Superior temporal gyrus (tissue), 1 donor: Measurements from ENCODE around the gene WDHD1.
"Not testable (repeated sequence)": the region's sequence is repeated elsewhere in the genome, so short reads cannot be mapped to it uniquely, and the experiment has no call there.

Source experiments
- DNase-seq: peaks from one replicate; pipeline ENCODE4 v3.0.0-alpha.2; 2016; ENCODE audit errors: extremely low spot score

Gene WDHD1

DNA sequence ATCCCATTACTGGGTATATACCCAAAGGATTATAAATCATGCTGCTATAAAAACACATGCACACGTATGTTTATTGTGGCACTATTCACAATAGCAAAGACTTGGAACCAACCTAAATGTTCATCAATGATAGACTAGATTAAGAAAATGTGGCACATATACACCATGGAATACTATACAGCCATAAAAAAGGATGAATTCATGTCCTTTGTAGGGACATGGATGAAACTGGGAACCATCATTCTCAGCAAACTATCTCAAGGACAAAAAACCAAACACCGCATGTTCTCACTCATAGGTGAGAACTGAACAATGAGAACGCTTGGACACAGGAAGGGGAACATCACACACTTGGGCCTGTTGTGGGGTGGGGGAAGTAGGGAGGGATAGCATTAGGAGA, 73.3 kb downstream of the WDHD1 start:
- not testable (repeated sequence) for DNase-seq

DNA sequence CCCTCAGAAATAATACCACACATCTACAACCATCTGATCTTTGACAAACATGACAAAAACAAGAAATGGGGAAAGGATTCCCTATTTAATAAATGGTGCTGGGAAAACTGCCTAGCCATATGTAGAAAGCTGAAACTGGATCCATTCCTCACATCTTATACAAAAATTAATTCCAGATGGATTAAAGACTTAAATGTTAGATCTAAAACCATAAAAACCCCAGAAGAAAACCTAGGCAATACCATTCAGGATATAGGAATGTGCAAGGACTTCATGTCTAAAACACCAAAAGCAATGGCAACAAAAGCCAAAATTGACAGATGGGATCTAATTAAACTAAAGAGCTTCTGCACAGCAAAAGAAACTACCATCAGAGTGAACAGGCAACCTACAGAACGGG, 74.1 kb downstream of the WDHD1 start:
- DNase-seq = not testable (repeated sequence)

GRCh38 chr14:54947230-54947629, 79.7 kb downstream of the WDHD1 start:
- no peak for DNase-seq

DNA sequence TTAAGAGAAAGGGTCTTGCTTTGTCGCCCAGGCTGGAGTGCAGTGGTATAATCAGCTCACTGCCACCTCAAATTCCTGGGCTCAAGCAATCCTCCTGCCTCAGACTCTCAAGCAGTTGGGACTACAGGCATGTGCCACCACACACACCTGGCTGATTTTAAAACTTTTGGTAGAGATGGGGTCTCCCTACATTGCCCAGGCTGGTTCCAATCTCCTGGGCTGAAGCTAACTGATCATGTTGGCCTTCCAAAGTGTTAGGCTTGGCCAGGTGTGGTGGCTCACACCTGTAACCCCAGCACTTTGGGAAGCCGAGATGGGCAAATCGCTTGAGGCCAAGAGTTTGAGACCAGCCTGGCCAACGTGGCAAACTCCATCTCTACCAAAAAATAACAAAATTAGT, 80.4 kb downstream of the WDHD1 start:
- DNase-seq = no peak

GRCh38 chr14:54944737-54945391, 82.0 kb downstream of the WDHD1 start:
- DNase-seq = no peak

GRCh38 chr14:54942913-54943312, 84.0 kb downstream of the WDHD1 start:
- DNase-seq = no peak

DNA sequence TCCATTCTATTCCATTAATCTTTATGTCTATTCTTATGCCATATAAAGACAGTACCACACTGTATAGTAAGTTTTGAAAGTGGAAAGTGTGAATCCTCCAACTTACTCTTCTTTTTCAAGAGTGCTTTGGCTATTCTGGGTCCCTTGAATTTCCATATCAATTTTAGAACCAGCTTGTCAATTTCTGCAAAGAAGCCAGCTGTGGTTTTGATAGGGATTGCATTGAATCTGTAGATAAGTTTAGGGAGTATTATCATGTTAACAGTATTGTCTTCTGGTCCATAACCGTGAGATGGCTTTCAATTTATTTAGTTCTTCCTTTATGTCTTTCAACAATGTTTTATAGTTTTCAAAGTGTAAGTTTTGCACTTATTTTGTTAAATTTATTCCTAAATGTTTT, 90.1 kb downstream of the WDHD1 start:
- no peak for DNase-seq

- no peak for DNase-seq
These were observed 90.9 kb downstream of the WDHD1 start for GRCh38 chr14:54935958-54936357.

DNA sequence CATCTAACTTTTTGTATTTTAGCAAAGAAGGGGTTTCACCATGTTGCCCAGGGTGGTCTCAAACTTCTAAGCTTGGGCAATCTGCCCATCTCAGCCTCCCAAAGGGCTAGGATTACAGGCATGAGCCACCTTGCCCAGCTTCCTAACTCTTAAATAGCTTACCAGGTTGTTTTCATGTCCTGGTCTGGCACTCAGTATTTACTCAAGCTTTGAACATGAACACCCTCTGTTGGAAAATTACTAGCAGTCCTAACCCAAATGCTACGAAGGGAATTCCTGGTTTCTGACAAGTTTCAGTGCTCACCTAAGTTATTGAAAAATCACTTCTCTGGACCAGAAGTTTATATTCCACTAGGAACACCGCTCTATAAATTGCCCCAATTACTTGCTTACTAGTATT, 91.8 kb downstream of the WDHD1 start:
- DNase-seq = no peak

DNA sequence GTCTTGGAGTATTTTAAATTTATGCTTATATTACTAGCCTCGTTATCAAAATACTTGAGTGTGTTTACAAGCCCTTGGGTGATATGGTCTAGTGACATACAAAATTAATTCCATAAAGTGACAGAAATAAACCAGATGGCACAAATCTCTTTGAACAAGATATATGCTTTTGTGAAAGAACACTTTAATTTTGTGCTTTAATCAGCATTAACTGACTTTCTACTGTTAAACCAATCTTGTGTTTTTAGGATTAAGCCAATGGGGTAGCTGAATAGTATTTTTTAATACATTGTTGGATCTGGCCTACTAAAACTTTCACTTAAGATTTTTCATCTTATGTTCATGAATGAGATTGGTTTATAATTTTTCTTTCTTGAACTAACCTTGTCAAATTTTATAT, 93.9 kb downstream of the WDHD1 start:
- no peak for DNase-seq

DNA sequence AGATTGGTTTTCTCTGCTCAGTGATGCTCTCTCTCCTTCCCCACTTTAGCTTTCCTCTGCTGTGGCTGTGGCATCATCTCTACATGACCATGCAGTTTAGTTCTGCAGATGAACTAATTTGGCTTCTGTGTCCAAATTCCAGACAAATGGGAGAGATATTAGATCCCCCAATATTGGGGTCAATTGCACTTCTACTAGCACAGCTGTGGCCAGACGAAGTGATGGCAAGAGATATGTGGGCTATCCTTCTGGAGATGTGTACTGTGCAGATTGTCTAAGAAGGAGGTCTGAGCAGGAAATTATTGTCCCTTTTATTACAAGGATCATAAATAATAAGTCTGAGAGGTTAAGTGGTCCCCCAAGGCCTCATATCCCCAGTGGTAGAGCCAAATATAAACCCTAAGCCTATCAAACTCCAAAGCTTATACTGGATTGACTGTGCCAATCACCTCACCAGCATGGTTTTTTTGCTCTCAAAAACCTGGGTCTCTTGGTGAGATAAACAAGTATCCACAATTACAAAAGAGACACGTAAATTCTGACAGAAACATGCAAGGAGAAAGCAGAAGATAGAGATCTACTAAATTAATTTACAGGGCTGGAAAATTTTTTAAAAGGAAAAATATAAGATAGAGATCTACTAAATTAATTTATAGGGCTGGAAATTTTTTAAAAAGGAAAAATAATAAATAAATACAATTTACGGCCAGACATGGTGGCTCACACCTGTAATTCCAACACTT, 95.1 kb downstream of the WDHD1 start:
- no peak for DNase-seq

DNA sequence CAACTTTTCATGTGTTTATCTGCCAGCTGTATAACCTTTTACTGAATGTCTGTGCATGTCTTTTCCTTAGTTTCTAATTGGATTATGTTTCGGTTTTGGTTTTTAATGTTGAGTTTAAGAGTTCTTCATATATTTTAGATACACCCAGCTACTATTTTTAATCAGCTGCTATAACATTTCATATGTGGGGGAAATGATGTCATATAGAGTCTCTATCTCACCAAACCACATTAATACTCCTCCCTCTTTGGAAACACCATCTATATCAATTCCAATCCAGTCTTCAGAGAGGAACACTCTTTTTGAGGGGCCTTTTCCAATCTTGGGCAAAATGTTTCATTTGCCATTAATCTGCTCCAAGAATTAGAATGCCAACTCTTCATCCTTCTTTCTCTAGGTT, 95.8 kb downstream of the WDHD1 start:
- DNase-seq = no peak

DNA sequence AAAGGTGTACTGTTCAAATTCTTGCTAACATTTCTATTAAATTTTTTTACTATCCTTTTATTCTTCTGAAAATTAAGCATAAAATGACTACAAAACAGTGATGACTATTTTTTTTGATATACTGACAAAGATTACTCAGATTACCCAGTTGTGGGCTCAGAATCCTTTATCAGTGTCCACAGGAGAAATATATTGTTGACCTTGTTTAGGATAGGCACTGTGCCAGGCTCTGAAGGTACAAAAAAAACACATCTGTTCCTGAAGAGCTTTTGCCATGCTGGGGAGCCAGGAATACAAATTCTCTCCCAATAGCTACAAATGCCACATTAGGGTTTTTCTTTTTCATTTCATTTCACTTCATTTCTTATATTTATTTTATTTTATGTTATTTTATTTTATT, 97.3 kb downstream of the WDHD1 start:
- DNase-seq = no peak

- DNase-seq = no peak
These were observed 98.7 kb downstream of the WDHD1 start for GRCh38 chr14:54928216-54928615.

DNA sequence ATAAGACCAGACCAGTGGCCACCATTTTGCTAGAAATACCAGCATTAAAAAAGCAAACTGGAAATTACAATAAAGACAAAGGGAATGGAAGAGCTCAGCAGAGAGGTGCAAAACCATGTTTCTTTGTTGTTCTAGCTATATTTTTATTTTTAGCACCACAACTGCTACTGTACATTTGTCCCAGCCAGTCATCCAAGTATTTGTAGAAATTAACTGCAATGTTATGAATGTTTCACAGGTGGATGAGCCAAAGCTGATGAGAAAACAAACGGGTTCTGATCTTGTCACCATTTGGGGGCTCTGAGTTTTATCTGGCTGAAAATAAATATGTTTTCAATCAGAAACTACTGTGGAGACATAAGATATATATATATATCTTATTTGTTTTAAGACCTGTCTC, 99.3 kb downstream of the WDHD1 start:
- no peak for DNase-seq

GRCh38 chr14:54926570-54926969, 100.3 kb downstream of the WDHD1 start:
- DNase-seq = not testable (repeated sequence)

DNA sequence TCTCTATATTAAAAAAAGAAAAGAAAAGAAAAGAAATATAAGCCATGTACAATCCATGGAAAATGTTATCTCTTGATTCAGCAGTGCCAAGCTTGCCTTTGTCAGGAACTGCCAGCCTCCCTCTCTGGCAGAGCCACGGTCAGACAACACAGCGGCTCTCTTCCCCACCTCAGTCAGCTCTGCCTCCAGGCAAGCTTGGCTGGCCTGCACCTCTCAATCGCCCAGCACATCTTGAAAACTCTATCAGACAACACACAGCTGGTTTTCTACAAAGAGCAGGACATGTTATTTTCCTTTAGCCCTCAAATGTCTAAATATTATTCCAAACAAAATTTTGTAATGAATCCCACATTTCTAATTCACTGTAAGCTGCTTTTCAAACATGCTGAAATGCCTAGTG, 104.3 kb downstream of the WDHD1 start:
- no peak for DNase-seq

GRCh38 chr14:54920052-54920451, 106.8 kb downstream of the WDHD1 start:
- no peak for DNase-seq

DNA sequence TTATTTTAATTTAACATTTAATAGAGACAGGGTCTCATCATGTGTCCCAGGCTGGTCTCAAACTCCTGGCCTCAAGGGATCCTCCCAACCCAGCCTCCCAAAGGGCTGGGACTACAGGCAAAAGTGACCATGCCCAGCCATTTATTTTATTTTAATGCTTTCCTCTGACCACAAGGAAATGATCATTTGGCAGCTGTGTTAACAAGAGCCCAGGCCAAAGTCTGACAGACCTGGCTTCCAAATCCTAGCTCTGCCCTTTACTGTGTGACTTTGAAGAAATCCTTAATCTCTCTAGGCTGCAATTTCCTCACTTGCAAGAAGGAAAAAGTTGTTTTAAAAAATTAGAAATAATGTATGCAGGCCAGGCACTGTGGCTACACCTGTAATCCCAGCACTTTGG, 107.6 kb downstream of the WDHD1 start:
- DNase-seq = no peak

- no peak for DNase-seq
These were observed 108.5 kb downstream of the WDHD1 start for GRCh38 chr14:54918427-54918826.

- no peak for DNase-seq
These were observed 110.8 kb downstream of the WDHD1 start for GRCh38 chr14:54916101-54916500.

DNA sequence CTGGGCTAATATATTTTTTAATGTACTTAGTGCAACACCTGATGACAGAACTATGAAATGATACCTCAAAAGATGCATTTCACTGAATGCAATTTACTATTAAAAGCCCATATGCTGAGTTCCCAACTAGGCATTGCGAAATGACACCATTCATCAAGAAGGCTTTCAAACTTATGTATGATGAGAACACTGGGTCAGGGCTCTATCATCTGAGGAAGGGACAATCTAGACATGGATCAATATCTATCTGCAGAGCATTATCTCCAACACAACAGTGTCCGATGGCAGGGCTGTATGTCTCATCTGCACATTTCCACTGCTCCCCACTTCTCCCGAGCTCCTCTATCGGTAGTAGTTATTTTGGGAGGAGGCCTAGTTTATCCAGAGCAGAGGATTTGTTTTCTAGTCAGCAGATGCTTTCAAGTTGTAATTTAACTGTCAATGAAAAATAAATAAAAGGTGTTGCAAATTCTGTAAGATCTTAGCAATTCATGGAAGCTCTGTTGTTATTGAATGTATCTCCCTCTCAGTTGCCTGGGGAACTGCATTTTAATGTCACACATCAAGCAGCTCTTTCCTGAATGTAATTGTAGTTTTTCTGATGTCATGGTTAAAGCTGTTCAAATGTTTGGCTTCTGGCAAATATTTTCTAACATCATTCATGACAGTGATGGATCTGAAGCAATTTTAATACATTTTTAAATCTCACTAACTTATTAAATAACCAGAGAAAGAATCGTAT, 116.9 kb downstream of the WDHD1 start:
- no peak for DNase-seq

DNA sequence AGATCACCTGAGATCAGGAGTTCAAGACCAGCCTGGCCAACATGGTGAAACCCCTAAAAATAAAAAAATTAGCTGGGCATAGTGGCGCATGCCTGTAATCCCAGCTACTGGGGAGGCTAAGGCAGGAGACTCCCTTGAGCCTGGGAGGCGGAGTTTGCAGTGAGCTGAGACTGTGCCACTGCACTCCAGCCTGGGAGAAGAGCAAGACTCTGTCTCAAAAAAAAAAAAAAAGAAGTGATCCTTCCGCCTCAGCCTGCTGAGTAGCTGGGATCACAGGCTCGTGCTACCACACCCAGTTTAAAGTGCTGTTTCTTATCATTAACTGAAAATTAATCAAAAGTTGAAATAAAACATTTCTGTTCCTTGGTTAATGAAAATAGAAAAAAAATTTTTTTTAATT, 117.9 kb downstream of the WDHD1 start:
- DNase-seq = not testable (repeated sequence)
